NB4 (cell line): ENCODE results near the gene C19orf53.

Experiments
- POLR2A ChIP-seq: IDR thresholded peaks from 2 replicates; pipeline ENCODE4 v1.6.1; 2011; ENCODE audit warnings: mild to moderate bottlenecking; ENCODE audit not compliant: insufficient read length; ENCODE audit errors: extremely low read depth
- TF ChIP-seq, protein P1 (sequence below): IDR thresholded peaks from one replicate; pipeline ENCODE4 v1.5.1; 2012; ENCODE audit warnings: low read depth, low read length

DNA sequence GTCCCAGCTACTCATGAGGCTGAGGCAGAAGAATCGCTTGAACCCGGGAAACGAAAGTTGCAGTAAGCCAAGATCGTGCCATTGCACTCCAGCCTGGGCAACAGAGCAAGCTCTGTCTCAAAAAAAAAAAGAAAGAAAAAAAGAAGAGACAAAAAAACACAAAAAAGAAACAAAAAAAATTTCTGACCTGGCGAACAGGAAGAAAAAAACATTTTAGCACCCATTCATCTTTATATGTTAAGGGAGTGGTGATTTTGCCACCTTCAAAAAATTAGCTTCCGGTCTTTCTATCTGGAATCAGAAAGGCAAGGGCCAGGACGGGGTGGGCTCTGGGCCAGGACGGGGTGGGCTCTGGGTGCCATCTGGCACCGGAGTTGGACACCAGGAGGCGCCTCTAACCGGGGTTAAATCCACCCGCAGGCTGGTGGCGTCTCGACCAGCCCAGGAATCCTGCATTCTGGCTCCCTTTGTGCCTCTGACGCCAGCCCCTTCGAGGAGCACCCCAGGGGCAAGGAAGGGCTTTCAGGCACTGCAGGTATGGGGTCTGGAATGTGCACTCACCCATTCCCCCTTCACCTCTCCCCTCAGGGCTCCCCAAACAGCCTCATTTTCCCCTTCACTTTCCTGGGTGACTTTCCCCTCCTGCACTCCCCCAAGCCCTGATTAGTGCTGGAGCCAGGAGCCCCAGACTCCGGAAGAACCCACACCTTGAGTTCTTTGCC lies 10.6 kb downstream of the C19orf53 start:
- TF ChIP-seq, protein P1, sequence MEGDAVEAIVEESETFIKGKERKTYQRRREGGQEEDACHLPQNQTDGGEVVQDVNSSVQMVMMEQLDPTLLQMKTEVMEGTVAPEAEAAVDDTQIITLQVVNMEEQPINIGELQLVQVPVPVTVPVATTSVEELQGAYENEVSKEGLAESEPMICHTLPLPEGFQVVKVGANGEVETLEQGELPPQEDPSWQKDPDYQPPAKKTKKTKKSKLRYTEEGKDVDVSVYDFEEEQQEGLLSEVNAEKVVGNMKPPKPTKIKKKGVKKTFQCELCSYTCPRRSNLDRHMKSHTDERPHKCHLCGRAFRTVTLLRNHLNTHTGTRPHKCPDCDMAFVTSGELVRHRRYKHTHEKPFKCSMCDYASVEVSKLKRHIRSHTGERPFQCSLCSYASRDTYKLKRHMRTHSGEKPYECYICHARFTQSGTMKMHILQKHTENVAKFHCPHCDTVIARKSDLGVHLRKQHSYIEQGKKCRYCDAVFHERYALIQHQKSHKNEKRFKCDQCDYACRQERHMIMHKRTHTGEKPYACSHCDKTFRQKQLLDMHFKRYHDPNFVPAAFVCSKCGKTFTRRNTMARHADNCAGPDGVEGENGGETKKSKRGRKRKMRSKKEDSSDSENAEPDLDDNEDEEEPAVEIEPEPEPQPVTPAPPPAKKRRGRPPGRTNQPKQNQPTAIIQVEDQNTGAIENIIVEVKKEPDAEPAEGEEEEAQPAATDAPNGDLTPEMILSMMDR, result peak; percentile 53
- no peak for TF ChIP-seq POLR2A
